Measurements from ENCODE around the gene KCTD19.
"Not testable (repeated sequence)": the region's sequence is repeated elsewhere in the genome, so short reads cannot be mapped to it uniquely, and the experiment has no call there.

The KCTD19 gene

DNA sequence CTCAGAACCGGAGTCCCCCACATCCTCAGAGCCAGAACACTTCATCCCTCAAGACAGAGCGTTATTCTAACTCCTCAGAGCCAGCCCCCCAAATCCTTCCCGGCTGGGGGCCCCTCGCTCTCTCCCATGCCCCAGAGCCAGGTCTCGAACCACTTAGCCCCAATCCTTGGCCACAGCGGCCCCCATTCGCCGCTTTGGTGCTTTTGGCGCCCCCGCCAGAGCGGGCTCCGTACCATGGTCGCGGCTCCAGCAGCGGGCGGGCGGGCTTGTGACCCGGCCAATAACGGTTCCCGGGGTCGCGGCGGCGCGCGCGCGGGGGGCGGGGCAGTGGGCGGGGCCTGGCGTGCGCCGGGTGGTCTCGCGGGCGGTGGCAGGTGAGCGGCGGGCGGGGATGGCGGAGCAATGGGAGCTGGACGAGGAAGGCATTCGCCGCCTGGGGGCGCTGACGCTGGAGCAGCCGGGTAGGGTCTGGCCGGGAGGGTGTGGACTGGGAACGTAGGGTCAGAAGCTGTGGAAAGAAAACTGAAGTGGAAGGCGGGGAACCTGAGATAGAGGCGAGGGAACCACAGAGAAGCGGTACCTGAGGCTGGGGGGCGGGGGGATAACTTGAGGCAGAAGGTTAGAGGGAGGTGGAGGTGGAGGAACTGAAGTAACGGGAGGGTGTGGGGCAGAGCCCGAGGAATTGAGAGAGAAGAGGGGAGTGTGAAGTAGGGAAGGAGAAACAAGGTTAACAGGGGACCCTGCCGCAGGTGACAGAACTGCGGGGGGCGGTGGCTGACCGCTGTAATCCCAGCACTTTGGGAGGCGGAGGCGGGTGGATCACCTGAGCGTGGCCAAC is at the start of gene KCTD19, which contains the start of gene LRRC36:
Gene KCTD19 (minus strand): TSS at position 270 of the 838 bp plus-strand sequence. CDS start 34 bp downstream, at position 236.
Gene LRRC36 (plus strand): TSS at position 344 of the 838 bp plus-strand sequence. CDS start 48 bp downstream, at position 392.
- peak; percentile 51 for DNase-seq (ENCODE audit: low read depth)

DNA sequence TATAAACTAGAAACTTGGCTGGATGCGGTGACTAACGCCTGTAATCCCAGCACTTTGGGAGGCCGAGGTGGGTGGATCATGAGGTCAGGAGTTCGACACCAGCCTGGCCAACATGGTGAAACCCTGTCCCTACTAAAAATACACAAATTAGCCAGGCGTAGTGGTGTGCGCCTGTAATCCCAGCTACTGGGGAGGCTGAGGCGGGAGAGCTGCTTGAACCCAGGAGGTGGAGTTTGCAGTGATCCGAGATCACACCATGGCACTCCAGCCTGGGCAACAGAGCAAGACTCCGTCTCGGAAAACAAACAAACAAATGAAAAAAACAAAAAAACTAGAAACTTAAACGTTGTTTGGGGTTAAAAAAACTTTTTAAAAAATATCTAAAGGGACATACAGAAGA is 49.5 kb upstream of the KCTD19 start:
- not testable (repeated sequence) for DNase-seq (ENCODE audit: low read depth)

DNA sequence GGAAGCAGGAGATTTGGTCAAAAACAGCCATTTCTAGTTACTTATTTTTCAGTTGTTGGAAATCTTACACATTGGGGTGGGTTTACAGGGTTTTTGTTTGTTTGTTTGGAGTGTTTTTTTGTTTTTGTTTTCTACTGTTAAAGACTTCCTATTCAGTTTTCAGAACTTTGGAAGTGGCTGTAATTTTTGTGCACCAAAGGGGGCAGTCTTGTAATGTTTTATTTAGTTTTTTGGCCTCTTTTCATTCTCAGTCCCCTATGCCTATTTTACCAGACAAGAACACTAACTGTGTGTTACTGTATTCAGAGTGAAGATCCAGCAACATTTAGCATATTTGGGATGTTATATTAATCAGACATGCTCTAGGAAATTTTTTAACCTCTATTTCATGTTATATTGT is 46.1 kb upstream of the KCTD19 start:
- DNase-seq (ENCODE audit: low read depth), result no peak

GRCh38 chr16:67370661-67371060 is 44.1 kb upstream of the KCTD19 start:
- DNase-seq (ENCODE audit: low read depth), result no peak

DNA sequence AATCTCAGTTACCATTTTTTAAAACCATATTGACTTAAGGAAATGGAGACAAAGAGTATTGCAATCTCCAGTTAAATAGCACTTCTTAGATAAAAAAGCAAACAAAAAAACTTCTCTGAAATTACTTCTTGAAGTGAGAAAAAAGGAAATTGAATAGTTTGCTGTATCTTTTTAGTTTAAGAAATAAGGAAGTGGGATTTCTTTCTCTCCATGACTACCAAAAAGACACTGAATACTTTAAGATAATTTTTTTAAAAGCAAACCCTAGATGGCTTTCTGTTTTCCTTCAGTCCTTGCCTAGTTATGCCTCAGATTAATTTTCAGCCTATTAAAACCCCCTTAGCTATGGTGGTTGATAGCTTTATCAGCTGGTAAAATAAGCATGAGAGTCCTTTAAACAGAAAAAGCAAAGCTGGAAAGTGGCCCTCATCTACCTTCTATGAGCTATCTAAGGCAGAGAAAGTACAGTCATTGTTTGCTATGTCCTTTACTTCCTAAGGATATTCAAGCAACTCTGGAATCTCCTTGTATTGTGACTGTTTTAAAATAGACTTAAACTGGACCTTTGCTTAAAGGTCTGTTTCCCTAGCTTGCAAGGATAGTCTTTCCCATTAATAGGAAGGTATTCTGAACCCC is 38.2 kb upstream of the KCTD19 start:
- no peak for DNase-seq (ENCODE audit: low read depth)

DNA sequence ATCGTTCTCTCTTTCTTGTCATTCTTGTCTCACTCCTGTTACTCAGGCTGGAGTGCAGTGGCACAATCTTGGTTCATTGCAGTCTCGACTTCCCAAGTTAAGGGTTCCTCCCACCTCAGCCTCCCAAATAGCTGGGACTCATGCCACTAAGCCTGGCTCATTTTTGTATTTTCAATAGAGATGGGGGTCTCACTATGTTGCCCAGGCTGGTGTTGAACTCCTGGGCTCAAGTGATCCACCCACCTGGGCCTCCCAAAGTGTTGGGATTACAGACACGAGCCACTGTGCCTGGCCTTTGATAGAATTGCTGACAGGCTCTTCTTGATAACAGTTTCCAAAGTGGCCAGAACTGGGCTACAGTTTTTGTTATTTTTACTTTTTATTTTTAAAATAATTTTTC is 34.5 kb upstream of the KCTD19 start:
- DNase-seq (ENCODE audit: low read depth), result no peak

DNA sequence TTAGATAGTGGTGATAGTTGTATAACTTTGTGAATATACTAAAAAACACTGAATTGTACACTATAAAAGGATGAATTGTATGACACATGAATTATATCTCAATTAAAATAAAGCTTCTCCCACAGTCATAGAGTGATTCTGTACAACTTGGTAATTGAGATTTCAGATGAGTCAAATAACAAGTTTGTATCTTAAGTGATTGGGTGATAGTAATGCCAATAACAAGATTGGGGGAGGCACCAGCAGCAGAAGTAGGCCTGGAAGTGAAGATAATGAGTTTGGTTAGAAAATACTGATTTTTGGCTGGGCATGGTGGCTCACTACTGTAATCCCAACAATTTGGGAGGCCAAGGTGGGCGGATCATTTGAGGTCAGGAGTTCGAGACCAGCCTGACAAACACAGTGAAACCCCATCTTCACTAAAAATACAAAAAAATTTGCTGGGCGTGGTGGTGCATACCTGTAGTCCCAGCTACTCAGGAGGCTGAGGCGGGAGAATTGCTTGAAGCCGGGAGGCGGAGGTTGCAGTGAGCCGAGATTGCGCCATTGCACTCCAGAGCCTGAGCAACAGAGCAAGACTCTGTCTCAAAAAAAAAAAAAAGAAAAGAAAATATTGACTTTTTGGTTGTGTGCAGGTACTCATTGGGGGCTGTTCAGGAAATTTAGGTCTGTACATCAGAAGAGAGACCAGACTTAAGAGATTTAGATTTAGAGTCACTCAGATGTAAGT is 33.2 kb upstream of the KCTD19 start:
- DNase-seq (ENCODE audit: low read depth), result not testable (repeated sequence)

DNA sequence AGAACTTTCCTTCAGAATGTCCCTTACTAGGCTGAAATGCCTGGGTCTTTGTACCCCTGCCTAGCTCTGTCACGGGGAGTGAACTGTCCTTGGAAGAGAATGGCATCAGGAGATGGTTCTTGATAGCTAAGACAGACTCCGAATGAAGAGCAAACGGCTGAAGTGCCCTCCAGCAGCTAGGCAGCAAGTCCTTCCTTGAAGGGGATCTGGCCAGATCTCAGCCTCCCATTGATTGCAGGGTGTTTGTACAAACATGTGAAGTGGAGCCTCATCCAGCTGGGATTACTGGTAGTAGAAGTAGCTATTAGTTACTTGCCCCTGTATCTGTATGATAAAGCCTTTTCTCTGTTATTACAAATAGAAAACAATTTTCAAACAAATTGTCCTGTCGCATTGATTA is 31.0 kb upstream of the KCTD19 start:
- DNase-seq (ENCODE audit: low read depth), result no peak

DNA sequence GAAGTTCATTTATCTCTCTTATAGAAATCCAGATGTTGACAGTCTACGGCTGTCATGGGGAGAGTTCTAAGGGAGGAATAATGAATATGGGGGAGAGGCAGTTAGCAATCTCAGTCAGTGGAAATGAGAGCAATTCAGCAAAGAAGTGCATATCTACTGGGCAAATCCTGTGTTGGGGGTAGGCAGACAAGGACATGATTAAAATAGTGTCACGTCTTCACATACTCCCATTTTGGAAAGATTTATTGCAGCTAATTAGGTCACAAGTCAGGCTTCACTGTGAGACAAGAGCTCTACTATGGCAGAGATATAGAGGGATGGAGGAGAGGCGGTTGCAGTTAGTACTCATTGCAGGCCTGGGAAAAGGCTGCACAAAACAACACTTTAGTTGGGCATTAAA is 29.9 kb upstream of the KCTD19 start:
- no peak for DNase-seq (ENCODE audit: low read depth)

DNA sequence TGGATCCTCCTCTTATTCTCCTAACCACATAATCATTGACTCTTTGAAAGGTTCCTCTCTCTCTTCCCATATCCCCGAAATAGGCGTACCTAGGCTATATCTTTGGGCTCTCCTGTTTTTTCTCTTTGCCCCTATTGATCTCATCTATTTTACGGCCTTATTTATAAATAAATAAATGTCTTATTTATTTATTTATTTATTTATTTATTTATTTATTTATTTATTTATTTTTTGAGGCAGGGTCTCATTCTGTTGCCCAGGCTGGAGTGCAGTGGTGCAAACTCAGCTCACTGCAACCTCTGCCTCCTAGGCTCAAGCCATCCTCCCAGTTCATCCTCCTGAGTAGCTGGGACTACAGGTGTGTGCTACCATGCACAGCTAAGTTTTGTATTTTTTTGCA is 25.9 kb upstream of the KCTD19 start:
- DNase-seq (ENCODE audit: low read depth), result not testable (repeated sequence)

DNA sequence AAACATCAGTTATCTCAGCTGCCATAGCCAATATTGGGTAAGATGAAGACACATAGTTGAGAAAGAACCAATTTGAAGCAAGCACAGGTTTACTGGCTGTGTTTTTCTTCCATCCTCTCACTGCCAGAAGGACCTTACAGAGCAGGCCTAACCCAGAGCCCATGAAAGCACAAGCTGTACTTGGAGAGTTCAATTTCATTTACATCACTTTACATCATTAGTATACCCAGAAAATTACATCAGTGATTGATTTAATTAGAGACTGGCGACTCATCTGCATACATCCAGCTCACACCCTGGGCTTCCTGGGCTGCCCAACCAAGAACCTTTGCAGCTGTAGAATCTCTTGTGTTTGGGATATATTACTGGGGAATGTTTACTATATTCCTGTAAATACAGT is 23.8 kb upstream of the KCTD19 start:
- DNase-seq (ENCODE audit: low read depth), result no peak

- no peak for DNase-seq (ENCODE audit: low read depth)
Measured at GRCh38 chr16:67349172-67349571, 22.6 kb upstream of the KCTD19 start.

- no peak for DNase-seq (ENCODE audit: low read depth)
Measured at GRCh38 chr16:67346341-67346740, 19.8 kb upstream of the KCTD19 start.

DNA sequence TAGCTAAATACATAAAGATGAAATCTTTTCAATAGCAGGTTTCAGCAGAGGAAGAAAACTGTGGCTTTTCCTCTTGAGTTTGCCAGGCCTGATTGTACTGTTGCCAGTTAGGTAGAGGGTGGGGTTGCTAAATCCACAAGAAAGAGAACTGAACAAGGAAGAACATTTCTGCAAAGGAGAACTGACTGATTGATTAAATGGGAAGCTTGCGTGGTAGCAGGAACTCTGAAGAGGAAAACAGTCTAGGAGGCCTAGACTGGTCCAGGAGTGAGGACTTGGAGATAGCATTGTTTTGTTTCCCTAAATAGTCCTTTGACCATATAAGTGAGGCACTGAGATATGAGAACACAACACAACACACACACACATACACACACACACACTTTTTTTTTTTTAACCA is 18.9 kb upstream of the KCTD19 start:
- no peak for DNase-seq (ENCODE audit: low read depth)

DNA sequence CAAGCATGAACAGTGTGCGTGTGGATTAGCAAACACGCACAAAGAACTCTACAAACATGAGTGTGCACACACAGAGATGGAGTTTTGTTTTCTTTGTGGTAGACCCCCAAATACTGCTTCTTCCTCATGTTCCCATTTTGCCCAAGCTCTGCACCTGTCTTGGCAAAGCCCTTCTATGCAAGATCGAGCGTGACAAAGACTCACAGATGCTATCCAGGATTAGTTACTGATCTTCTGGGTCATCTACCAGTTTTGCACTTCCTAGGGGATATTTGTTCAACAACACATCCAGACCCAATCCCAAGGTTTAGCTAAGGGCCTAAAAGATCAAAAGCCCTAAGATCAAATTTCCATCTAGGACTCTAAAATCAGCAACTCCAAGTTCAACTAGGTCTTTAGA is 16.1 kb upstream of the KCTD19 start:
- DNase-seq (ENCODE audit: low read depth), result no peak

DNA sequence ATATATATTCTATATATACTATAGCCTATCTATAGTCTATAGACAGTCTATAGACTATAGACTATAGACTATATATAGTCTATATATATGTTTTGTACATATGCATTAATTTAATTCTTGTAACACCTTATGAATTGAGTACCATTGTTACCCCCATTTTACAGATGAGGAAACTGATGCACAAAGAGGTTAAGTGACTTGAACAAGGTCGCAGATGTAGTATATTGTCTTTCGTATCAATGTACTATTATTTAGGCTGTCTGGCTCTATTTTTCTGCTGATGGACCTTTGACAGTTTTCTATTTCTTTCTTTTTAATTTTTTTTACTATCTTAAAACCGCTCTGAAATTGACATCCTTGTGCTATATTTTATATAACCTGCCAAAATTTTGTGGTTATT is 14.7 kb upstream of the KCTD19 start:
- DNase-seq (ENCODE audit: low read depth), result no peak

GRCh38 chr16:67339453-67339852 is 12.9 kb upstream of the KCTD19 start:
- DNase-seq (ENCODE audit: low read depth), result no peak

- no peak for DNase-seq (ENCODE audit: low read depth)
Measured at GRCh38 chr16:67336648-67337047, 10.1 kb upstream of the KCTD19 start.

- no peak for DNase-seq (ENCODE audit: low read depth)
Measured at GRCh38 chr16:67336116-67336515, 9.6 kb upstream of the KCTD19 start.

DNA sequence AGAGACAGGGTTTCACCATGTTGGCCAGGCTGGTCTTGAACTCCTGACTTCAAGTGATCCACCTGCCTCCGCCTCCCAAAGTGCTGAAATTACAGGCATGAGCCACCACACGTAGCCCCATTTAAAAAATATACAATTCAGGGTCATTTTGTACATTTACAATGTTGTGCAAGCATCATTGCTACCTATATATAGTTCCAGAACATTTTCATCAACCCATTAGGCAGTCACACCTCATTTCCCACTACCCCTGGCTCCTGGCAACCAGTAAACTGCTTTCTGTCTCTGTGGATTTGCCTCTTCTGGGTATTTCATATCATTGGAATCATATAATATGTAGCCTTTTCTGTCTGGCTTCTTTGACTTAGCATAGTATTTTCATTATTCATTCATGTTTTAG is 6.8 kb upstream of the KCTD19 start:
- DNase-seq (ENCODE audit: low read depth), result no peak

DNA sequence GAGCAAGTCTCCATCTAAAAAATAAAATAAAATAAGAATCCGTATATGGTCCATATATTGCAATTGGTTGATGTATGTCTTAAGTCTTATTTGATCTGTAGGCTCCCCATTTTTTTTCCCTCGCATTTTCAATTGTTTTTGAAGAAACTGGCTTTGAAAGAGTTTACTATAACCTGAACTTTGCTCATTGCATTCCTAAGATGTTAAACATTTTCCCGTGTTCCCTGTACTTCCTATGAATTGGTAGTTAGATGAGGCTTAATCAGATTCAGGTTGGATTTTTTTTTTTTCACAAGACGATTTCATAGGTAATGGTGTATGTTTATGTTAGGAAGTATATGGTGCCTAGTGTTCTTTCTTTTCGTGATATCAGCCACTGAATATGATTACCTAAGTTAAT is 3.4 kb upstream of the KCTD19 start:
- DNase-seq (ENCODE audit: low read depth), result no peak

- DNase-seq (ENCODE audit: low read depth), result no peak
Measured at GRCh38 chr16:67327743-67328142, 1.2 kb upstream of the KCTD19 start.

GRCh38 chr16:67326115-67326471 is 448 bp downstream of the KCTD19 start:
- DNase-seq (ENCODE audit: low read depth), result no peak

Measured in stimulated activated CD8-positive, alpha-beta memory T cell treated with anti-CD3 and anti-CD28 coated beads, Interleukin-7, amount 100 ng/mL, for 24 hours (primary cell).